DOHH2 (cell line): ENCODE data around the gene OR4N5.

Experiments used
- H3F3A ChIP-seq: fragments of 200-600 bp; sonication (generic), shearing (Covaris generic); 2 replicates; pipeline ENCODE4 v1.6.0; 2016; ENCODE audit warnings: antibody characterized with exemption, mild to moderate bottlenecking; ENCODE audit not compliant: control insufficient read depth, insufficient read depth
- H3K27ac ChIP-seq: fragments of 200-600 bp; sonication (generic); 2 replicates; pipeline ENCODE4 v1.5.1; 2014; ENCODE audit warnings: low read depth, mild to moderate bottlenecking, low read length, moderate library complexity
- H3K27me3 ChIP-seq: fragments of 200-600 bp; sonication (generic); 2 replicates; pipeline ENCODE4 v1.6.1; 2014; ENCODE audit warnings: mild to moderate bottlenecking, low read length, mixed read lengths; ENCODE audit not compliant: control insufficient read depth
- H3K36me3 ChIP-seq: fragments of 200-600 bp; sonication (generic); 2 replicates; pipeline ENCODE4 v1.6.1; 2014; ENCODE audit warnings: mild to moderate bottlenecking, low read length, moderate library complexity, mixed read lengths; ENCODE audit not compliant: control insufficient read depth
- H3K4me1 ChIP-seq: fragments of 200-600 bp; sonication (generic); 2 replicates; pipeline ENCODE4 v1.6.1; 2014; ENCODE audit warnings: mild to moderate bottlenecking, low read length, mixed read lengths; ENCODE audit not compliant: control insufficient read depth
- H3K4me2 ChIP-seq: fragments of 200-600 bp; sonication (generic); 2 replicates; pipeline ENCODE4 v1.6.0; 2014; ENCODE audit warnings: mild to moderate bottlenecking, low read length, moderate library complexity
- H3K4me3 ChIP-seq: fragments of 200-600 bp; sonication (generic); 2 replicates; pipeline ENCODE4 v1.5.1; 2014; ENCODE audit warnings: mild to moderate bottlenecking, low read length, mixed read lengths
- H3K79me2 ChIP-seq: fragments of 200-600 bp; sonication (generic); 2 replicates; pipeline ENCODE4 v1.6.1; 2014; ENCODE audit warnings: mild to moderate bottlenecking, low read length, mixed read lengths; ENCODE audit not compliant: control insufficient read depth
- H3K9me2 ChIP-seq: fragments of 200-600 bp; sonication (generic); replicated peaks from 2 replicates; pipeline ENCODE4 v1.6.1; 2014; ENCODE audit warnings: mild to moderate bottlenecking, low read length, mixed read lengths; ENCODE audit not compliant: control insufficient read depth
- H3K9me3 ChIP-seq: fragments of 200-600 bp; sonication (generic); 2 replicates; pipeline ENCODE4 v1.6.1; 2014; ENCODE audit warnings: antibody characterized with exemption, low read length, mixed read lengths; ENCODE audit not compliant: control insufficient read depth, insufficient read depth
- H4K20me1 ChIP-seq: fragments of 200-600 bp; sonication (generic); 2 replicates; pipeline ENCODE4 v1.6.0; 2014; ENCODE audit warnings: low read depth, mild to moderate bottlenecking, antibody characterized with exemption, low read length, moderate library complexity; ENCODE audit not compliant: control insufficient read depth, insufficient read depth
- EZH2phosphoT487 ChIP-seq: fragments of 200-600 bp; sonication (generic); IDR thresholded peaks from 2 replicates; pipeline ENCODE4 v1.6.1; 2017; ENCODE audit warnings: borderline replicate concordance, mild to moderate bottlenecking, antibody characterized with exemption, low read length, moderate library complexity, mixed read lengths
- TF ChIP-seq, protein P1 (sequence below): fragments of 200-600 bp; sonication (generic); IDR thresholded peaks from one replicate; pipeline ENCODE4 v1.5.1; 2014; ENCODE audit warnings: antibody characterized with exemption, mild to moderate bottlenecking, low read depth, low read length; ENCODE audit not compliant: poor library complexity, severe bottlenecking

The OR4N5 gene

DNA sequence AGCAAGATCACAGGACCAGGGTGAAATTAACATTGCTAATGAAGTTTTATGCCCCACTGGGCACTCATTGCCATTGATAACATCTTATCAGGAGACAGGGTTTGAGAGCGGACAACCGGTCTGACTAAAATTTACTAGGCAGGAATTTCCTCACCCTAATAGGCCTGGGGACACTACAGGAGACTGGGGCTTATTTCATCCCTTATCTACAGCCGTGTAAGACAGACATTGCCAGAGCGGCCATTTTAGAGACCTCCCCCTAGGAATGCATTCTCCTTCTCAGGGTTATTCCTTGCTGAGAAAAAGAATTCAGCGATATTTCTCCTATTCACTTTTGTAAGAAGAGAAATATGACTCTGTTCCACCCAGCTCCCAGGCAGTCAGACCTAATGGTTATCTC is 19.8 kb upstream of the OR4N5 start:
- TF ChIP-seq, protein P1, sequence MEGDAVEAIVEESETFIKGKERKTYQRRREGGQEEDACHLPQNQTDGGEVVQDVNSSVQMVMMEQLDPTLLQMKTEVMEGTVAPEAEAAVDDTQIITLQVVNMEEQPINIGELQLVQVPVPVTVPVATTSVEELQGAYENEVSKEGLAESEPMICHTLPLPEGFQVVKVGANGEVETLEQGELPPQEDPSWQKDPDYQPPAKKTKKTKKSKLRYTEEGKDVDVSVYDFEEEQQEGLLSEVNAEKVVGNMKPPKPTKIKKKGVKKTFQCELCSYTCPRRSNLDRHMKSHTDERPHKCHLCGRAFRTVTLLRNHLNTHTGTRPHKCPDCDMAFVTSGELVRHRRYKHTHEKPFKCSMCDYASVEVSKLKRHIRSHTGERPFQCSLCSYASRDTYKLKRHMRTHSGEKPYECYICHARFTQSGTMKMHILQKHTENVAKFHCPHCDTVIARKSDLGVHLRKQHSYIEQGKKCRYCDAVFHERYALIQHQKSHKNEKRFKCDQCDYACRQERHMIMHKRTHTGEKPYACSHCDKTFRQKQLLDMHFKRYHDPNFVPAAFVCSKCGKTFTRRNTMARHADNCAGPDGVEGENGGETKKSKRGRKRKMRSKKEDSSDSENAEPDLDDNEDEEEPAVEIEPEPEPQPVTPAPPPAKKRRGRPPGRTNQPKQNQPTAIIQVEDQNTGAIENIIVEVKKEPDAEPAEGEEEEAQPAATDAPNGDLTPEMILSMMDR: no peak
- no peak for TF ChIP-seq EZH2phosphoT487
- Histone ChIP-seq H3K4me3 (no peak overlapping the region), H3F3A (no peaks in the 10 kb centered on the region), H3K4me1 (no peaks in the 10 kb centered on the region), H3K4me2 (no peak overlapping the region), H3K9me3 (peaks cover 4% of the 10 kb centered on the region; the same call in 1 of the 2 replicates), H3K27me3 (no peaks in the 10 kb centered on the region), H3K36me3 (no peaks in the 10 kb centered on the region), H3K27ac (no peak overlapping the region), H3K79me2 (no peaks in the 10 kb centered on the region), H3K9me2 (no peaks in the 10 kb centered on the region), H4K20me1 (no peaks in the 10 kb centered on the region)

DNA sequence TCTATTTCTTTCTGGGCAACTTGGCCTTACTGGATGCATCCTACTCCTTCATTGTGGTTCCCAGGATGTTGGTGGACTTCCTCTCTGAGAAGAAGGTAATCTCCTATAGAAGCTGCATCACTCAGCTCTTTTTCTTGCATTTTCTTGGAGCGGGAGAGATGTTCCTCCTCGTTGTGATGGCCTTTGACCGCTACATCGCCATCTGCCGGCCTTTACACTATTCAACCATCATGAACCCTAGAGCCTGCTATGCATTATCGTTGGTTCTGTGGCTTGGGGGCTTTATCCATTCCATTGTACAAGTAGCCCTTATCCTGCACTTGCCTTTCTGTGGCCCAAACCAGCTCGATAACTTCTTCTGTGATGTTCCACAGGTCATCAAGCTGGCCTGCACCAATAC is 5.3 kb downstream of the OR4N5 start:
- Histone ChIP-seq H3K27ac (no peak overlapping the region), H3K27me3 (0 out of 2 replicates have a peak, but pooled peaks cover 2% of the 10 kb centered on the region), H3K4me3 (no peak overlapping the region), H3K36me3 (no peaks in the 10 kb centered on the region), H3K4me2 (no peak overlapping the region), H3K4me1 (no peaks in the 10 kb centered on the region), H4K20me1 (no peaks in the 10 kb centered on the region), H3K79me2 (no peaks in the 10 kb centered on the region), H3F3A (no peaks in the 10 kb centered on the region), H3K9me2 (no peaks in the 10 kb centered on the region), H3K9me3 (no peaks in the 10 kb centered on the region)
- TF ChIP-seq, protein P1: peak; percentile 29
- no peak for TF ChIP-seq EZH2phosphoT487

- no peaks in the 10 kb centered on the region for H3K27me3 ChIP-seq
- H3K9me2 ChIP-seq: no peaks in the 10 kb centered on the region
- H3K79me2 ChIP-seq: no peaks in the 10 kb centered on the region
- no peak overlapping the region for H3K27ac ChIP-seq
- TF ChIP-seq EZH2phosphoT487: no peak
- TF ChIP-seq, protein P1: no peak
- no peaks in the 10 kb centered on the region for H3K36me3 ChIP-seq
- H4K20me1 ChIP-seq: no peaks in the 10 kb centered on the region
- H3K4me2 ChIP-seq: no peak overlapping the region
- no peak overlapping the region for H3K4me3 ChIP-seq
- H3K4me1 ChIP-seq: no peaks in the 10 kb centered on the region
- no peaks in the 10 kb centered on the region for H3K9me3 ChIP-seq
- no peaks in the 10 kb centered on the region for H3F3A ChIP-seq
These were observed 6.2 kb downstream of the OR4N5 start for GRCh38 chr14:20144820-20145219.
